Measurements from ENCODE around the gene BBX. TPM values are rescaled to one million over a fixed set of nuclear protein-coding genes. Genes with fewer than 3 reads are reported as not detected.

The BBX gene
- total and polyA plus RNA-seq, 2 experiments from 2014 or later: 52.4 to 60.8 TPM

- Histone ChIP-seq H3K4me3 (no peak overlapping the region), H3K4me1 (ENCODE audit: insufficient read depth) (no peaks in the 10 kb centered on the region), H3K79me2 (ENCODE audit: insufficient read depth) (0 out of 2 replicates have a peak, but pooled peaks cover 5% of the 10 kb centered on the region), H3K36me3 (ENCODE audit: low read depth) (no peaks in the 10 kb centered on the region), H3K9me3 (ENCODE audit: low read depth) (no peaks in the 10 kb centered on the region), H3K27me3 (replicated peaks; ENCODE audit: insufficient read depth) (no peaks in the 10 kb centered on the region), H3K9ac (no peak overlapping the region), H3K9me2 (ENCODE audit: insufficient read depth) (no peaks in the 10 kb centered on the region), H4K20me1 (ENCODE audit: insufficient read depth) (no peaks in the 10 kb centered on the region), H3K4me2 (ENCODE audit: unreplicated experiment) (no peak overlapping the region), H3F3A (ENCODE audit: insufficient read depth) (no peaks in the 10 kb centered on the region), H2AFZ (no peak overlapping the region), H3K27ac (no peak overlapping the region)
- no peak for TF ChIP-seq EZH2 (IDR thresholded peaks at IDR 0.05; ENCODE audit: insufficient read depth, poor library complexity, severe bottlenecking)
- TF ChIP-seq EZH2phosphoT487 (IDR thresholded peaks at IDR 0.05; ENCODE audit: insufficient read depth, low read depth): no peak
- 68 to 71% methylated on average over 3 of the region's 3 CpGs for WGBS, 2 experiments (ENCODE audit: low coverage in 1 of 2, low lambda C conversion rate in 2 of 2, missing lambda C conversion rate in 2 of 2)
- in situ Hi-C loops (cut with MboI): no loop called here
- peak; percentile 9 for DNase-seq
These were observed 32.6 kb downstream of the BBX start for GRCh38 chr3:107555359-107555758.

DNA sequence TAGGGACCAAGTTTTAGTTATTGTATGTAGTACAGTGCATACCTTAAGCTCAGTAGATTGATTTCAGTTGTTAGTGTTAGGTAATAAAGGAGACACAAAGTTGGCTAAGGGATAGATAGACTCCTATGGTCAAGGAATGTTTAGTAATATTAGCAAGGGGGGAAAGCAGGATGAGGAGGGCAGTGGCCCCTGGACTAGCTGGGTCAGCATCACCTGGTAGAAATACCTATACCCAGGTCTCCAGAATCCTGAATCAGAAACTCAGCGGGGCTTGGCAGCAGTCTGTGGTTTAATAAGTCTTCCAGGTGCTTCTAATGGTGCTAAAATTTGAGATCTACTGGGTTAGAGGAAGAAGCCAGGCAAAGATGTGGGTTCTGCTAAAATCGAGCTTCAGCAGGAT is 35.0 kb downstream of the BBX start:
- H4K20me1 ChIP-seq (ENCODE audit: insufficient read depth): no peaks in the 10 kb centered on the region
- H3K4me2 ChIP-seq (ENCODE audit: unreplicated experiment): no peak overlapping the region
- H3K9me2 ChIP-seq (ENCODE audit: insufficient read depth): no peaks in the 10 kb centered on the region
- H3K4me3 ChIP-seq: no peak overlapping the region
- peaks cover 9% of the 10 kb centered on the region; the same call in 1 of the 2 replicates for H3K79me2 ChIP-seq (ENCODE audit: insufficient read depth)
- H2AFZ ChIP-seq: no peak overlapping the region
- no peaks in the 10 kb centered on the region for H3F3A ChIP-seq (ENCODE audit: insufficient read depth)
- no peaks in the 10 kb centered on the region for H3K4me1 ChIP-seq (ENCODE audit: insufficient read depth)
- no peak for TF ChIP-seq EZH2phosphoT487 (IDR thresholded peaks at IDR 0.05; ENCODE audit: insufficient read depth, low read depth)
- no peak for TF ChIP-seq EZH2 (IDR thresholded peaks at IDR 0.05; ENCODE audit: insufficient read depth, poor library complexity, severe bottlenecking)
- no peaks in the 10 kb centered on the region for H3K27me3 ChIP-seq (replicated peaks; ENCODE audit: insufficient read depth)
- no peaks in the 10 kb centered on the region for H3K9me3 ChIP-seq (ENCODE audit: low read depth)
- H3K36me3 ChIP-seq (ENCODE audit: low read depth): no peaks in the 10 kb centered on the region
- in situ Hi-C loops (cut with MboI): no loop called here
- DNase-seq: no peak
- WGBS, 2 experiments (ENCODE audit: low coverage in 1 of 2, low lambda C conversion rate in 2 of 2, missing lambda C conversion rate in 2 of 2): 88 to 100% methylated on average over 2 of the region's 2 CpGs
- H3K9ac ChIP-seq: no peak overlapping the region
- H3K27ac ChIP-seq: no peak overlapping the region

DNA sequence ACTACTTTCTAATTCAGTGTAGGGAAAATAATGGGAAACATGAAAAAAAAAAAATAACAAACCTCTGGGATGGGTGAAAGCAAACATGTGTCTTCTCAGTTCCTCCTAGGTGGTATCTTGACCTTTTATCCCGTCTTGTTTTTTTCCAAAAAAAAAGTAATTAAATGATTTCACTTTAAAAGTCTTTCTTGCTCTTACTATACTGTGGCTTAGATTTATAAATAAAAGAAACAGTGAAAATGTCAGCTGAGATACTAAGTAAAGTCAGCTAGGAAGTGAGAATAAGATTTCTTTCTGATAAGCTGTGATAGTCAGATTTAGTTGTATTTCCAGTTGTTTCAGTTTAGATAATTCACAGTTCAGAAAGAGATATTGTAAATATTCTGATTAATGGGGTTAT is 37.4 kb downstream of the BBX start:
- Histone ChIP-seq H3K9me2 (ENCODE audit: insufficient read depth) (no peaks in the 10 kb centered on the region), H4K20me1 (ENCODE audit: insufficient read depth) (no peaks in the 10 kb centered on the region), H3K79me2 (ENCODE audit: insufficient read depth) (peaks cover 18% of the 10 kb centered on the region), H3K4me2 (ENCODE audit: unreplicated experiment) (no peak overlapping the region), H3F3A (ENCODE audit: insufficient read depth) (no peaks in the 10 kb centered on the region), H3K27me3 (replicated peaks; ENCODE audit: insufficient read depth) (no peaks in the 10 kb centered on the region), H3K9me3 (ENCODE audit: low read depth) (no peaks in the 10 kb centered on the region), H3K4me3 (no peak overlapping the region), H3K27ac (no peak overlapping the region), H3K4me1 (ENCODE audit: insufficient read depth) (no peaks in the 10 kb centered on the region), H3K9ac (no peak overlapping the region), H3K36me3 (ENCODE audit: low read depth) (no peaks in the 10 kb centered on the region), H2AFZ (no peak overlapping the region)
- 11 to 32% methylated on average over 1 of the region's 1 CpG for WGBS, 2 experiments (ENCODE audit: low coverage in 1 of 2, low lambda C conversion rate in 2 of 2, missing lambda C conversion rate in 2 of 2)
- in situ Hi-C loops (cut with MboI): no loop called here
- TF ChIP-seq EZH2phosphoT487 (IDR thresholded peaks at IDR 0.05; ENCODE audit: insufficient read depth, low read depth) (no peak), EZH2 (IDR thresholded peaks at IDR 0.05; ENCODE audit: insufficient read depth, poor library complexity, severe bottlenecking) (no peak)
- DNase-seq: no peak

DNA sequence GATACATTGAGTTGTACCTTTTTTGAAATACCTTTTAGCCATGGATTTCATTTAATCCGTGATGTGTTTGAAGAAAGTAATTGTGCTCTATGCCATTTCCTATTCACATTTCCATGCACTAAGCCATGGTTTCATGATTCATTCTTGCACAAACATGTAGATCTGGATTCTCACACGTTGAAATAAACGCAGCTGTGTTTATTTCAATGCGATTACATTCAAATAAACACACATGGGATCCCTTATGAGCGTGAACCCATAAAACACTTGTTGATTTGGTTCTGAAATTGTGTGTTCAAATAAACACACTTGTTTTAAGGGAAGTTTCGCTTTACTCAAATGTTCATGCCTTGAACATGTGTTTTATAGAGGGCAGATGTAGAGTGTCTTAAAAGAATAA is 39.2 kb downstream of the BBX start:
- Histone ChIP-seq H3K9ac (no peak overlapping the region), H4K20me1 (ENCODE audit: insufficient read depth) (no peaks in the 10 kb centered on the region), H3K4me3 (no peak overlapping the region), H3F3A (ENCODE audit: insufficient read depth) (no peaks in the 10 kb centered on the region), H3K79me2 (ENCODE audit: insufficient read depth) (peaks cover 15% of the 10 kb centered on the region), H3K4me2 (ENCODE audit: unreplicated experiment) (no peak overlapping the region), H3K27ac (no peak overlapping the region), H2AFZ (no peak overlapping the region), H3K9me2 (ENCODE audit: insufficient read depth) (no peaks in the 10 kb centered on the region), H3K4me1 (ENCODE audit: insufficient read depth) (no peaks in the 10 kb centered on the region), H3K36me3 (ENCODE audit: low read depth) (no peaks in the 10 kb centered on the region), H3K27me3 (replicated peaks; ENCODE audit: insufficient read depth) (no peaks in the 10 kb centered on the region), H3K9me3 (ENCODE audit: low read depth) (no peaks in the 10 kb centered on the region)
- in situ Hi-C loops (cut with MboI): no loop called here
- TF ChIP-seq EZH2phosphoT487 (IDR thresholded peaks at IDR 0.05; ENCODE audit: insufficient read depth, low read depth): no peak
- no peak for TF ChIP-seq EZH2 (IDR thresholded peaks at IDR 0.05; ENCODE audit: insufficient read depth, poor library complexity, severe bottlenecking)
- 61 to 65% methylated on average over 6 of the region's 6 CpGs for WGBS, 2 experiments (ENCODE audit: low coverage in 1 of 2, low lambda C conversion rate in 2 of 2, missing lambda C conversion rate in 2 of 2)
- peak; percentile 9 for DNase-seq

Measured in GM23248 (cell line).